HCT116 (cell line): ENCODE results near the gene MTOR. TPM values are rescaled to one million over a fixed set of nuclear protein-coding genes. Genes with fewer than 3 reads are reported as not detected.

ENCODE experiments used
- ATAC-seq: fragments of 200-7000 bp; cut with Tn5 transposase; 2 replicates; pipeline ENCODE4 v1.9.1; 2020; ENCODE audit warnings: mild to moderate bottlenecking, moderate library complexity
- BruUV-seq: library from RNA; stranded (reverse); fragments of 400-500 nt; replicated peaks from 2 replicates; lab custom pipeline; 2021; lab: Mats Ljungman, UMichigan
- CTCF ChIA-PET: fragments of 300-600 bp; sonication (Branson Sonifier 250); formaldehyde crosslinking; loops from one replicate; lab custom pipeline; 2021; ENCODE audit warnings: antibody characterized with exemption; lab: Charles Lee
- POLR2A ChIA-PET: fragments of 300-600, 350-600 bp; sonication (Branson Sonifier 250); formaldehyde crosslinking; loops from one replicate; lab custom pipeline; 2021; ENCODE audit warnings: antibody characterized with exemption; lab: Charles Lee
- RAD21 ChIA-PET, 2 experiments: fragments of 300-600 bp; sonication (Branson Sonifier 250); formaldehyde crosslinking; loops; one replicate each; lab custom pipeline; 2023; ENCODE audit warnings: low total read pairs in 2 of 2; ENCODE audit not compliant: uncharacterized antibody in 2 of 2, unreplicated experiment in 2 of 2, low non-redundant PET in 1 of 2; lab: Charles Lee
- DNase-seq: peaks from one replicate; pipeline ENCODE4 v3.0.0-alpha.2; 2010; ENCODE audit warnings: low read depth, low spot score
- H2AFZ ChIP-seq: fragments of 200-600 bp; shearing (Covaris generic), sonication (generic); 2 replicates; pipeline ENCODE4 v1.6.1; 2017; ENCODE audit warnings: low read depth, mixed run types, mixed read lengths, antibody characterized with exemption, low read length; ENCODE audit not compliant: poor library complexity, severe bottlenecking
- H3K27ac ChIP-seq: 2 replicates; pipeline ENCODE4 v1.5.1; 2012; ENCODE audit warnings: low read depth, low read length
- H3K27me3 ChIP-seq: fragments of 200-600 bp; sonication (generic); 2 replicates; pipeline ENCODE4 v1.6.1; 2016; ENCODE audit warnings: mixed run types, low read length, mixed read lengths; ENCODE audit not compliant: insufficient read depth
- H3K36me3 ChIP-seq, 2 experiments: fragments of 200-500 bp in 1 of 2; fragments of 200-600 bp in 1 of 2; sonication (Bioruptor generic) in 1 of 2; sonication (generic) in 1 of 2; 2 replicates each; pipeline versions ENCODE4 v1.5.1 to v1.6.1; 2014 to 2016; ENCODE audit warnings: low read length in 2 of 2, inconsistent platforms in 1 of 2, mixed read lengths in 1 of 2, mixed run types in 1 of 2; ENCODE audit not compliant: insufficient read depth in 2 of 2, control insufficient read depth in 1 of 2
- H3K4me1 ChIP-seq, 2 experiments: fragments of 200-600 bp in 1 of 2; sonication (generic) in 1 of 2; 2 replicates each; pipeline versions ENCODE4 v1.5.1 to v1.6.1; 2012 to 2017; ENCODE audit warnings: low read length in 2 of 2, inconsistent platforms in 1 of 2, mild to moderate bottlenecking in 1 of 2, mixed read lengths in 1 of 2, mixed run types in 1 of 2, moderate library complexity in 1 of 2; ENCODE audit not compliant: insufficient read depth in 2 of 2, control insufficient read depth in 1 of 2
- H3K4me2 ChIP-seq: fragments of 200-600 bp; sonication (generic); 2 replicates; pipeline ENCODE4 v1.6.1; 2017; ENCODE audit warnings: mixed run types, low read length, mixed read lengths
- H3K4me3 ChIP-seq, 2 experiments: fragments of 200-600 bp in 1 of 2; sonication (generic) in 1 of 2; replicated peaks in 1 of 2; 2 replicates each; pipeline ENCODE4 v1.5.1; 2011 to 2016; ENCODE audit warnings: low read length in 2 of 2, control low read depth in 1 of 2, low read depth in 1 of 2, mild to moderate bottlenecking in 1 of 2, mixed read lengths in 1 of 2, mixed run types in 1 of 2
- H3K79me2 ChIP-seq: fragments of 200-600 bp; sonication (generic); 2 replicates; pipeline ENCODE4 v1.6.1; 2017; ENCODE audit warnings: mild to moderate bottlenecking, mixed run types, low read length, moderate library complexity, mixed read lengths; ENCODE audit not compliant: insufficient read depth
- H3K9ac ChIP-seq: fragments of 200-600 bp; sonication (generic); 2 replicates; pipeline ENCODE4 v1.6.1; 2016; ENCODE audit warnings: low read length, mixed read lengths
- H3K9me2 ChIP-seq: fragments of 200-600 bp; sonication (generic), shearing (Covaris generic); 2 replicates; pipeline ENCODE4 v1.6.1; 2017; ENCODE audit warnings: mixed run types, mild to moderate bottlenecking, moderate library complexity; ENCODE audit not compliant: insufficient read depth
- H3K9me3 ChIP-seq, 2 experiments: fragments of 200-500 bp in 1 of 2; fragments of 200-600 bp in 1 of 2; sonication (Bioruptor generic) in 1 of 2; sonication (generic) in 1 of 2; 2 replicates each; pipeline ENCODE4 v1.6.1; 2014 to 2017; ENCODE audit warnings: low read length in 2 of 2, mixed read lengths in 2 of 2, inconsistent platforms in 1 of 2, low read depth in 1 of 2, mild to moderate bottlenecking in 1 of 2, mixed run types in 1 of 2, moderate library complexity in 1 of 2; ENCODE audit not compliant: control insufficient read depth in 1 of 2, insufficient read depth in 1 of 2
- H4K20me1 ChIP-seq: fragments of 200-600 bp; sonication (generic), shearing (Covaris generic); 2 replicates; pipeline ENCODE4 v1.6.1; 2017; ENCODE audit warnings: mixed run types, mild to moderate bottlenecking, moderate library complexity; ENCODE audit not compliant: insufficient read depth
- JUND ChIP-seq: IDR thresholded peaks from 2 replicates; pipeline ENCODE4 v1.6.1; 2012
- POLR2AphosphoS5 ChIP-seq: IDR thresholded peaks from 2 replicates; pipeline ENCODE4 v1.6.1; 2011; ENCODE audit warnings: mild to moderate bottlenecking, low read depth, low read length, moderate library complexity
- SIN3A ChIP-seq: IDR thresholded peaks from 2 replicates; pipeline ENCODE4 v1.6.1; 2012; ENCODE audit warnings: low read depth
- SRF ChIP-seq: IDR thresholded peaks from 2 replicates; pipeline ENCODE4 v1.6.1; 2012; ENCODE audit warnings: low read depth
- YY1 ChIP-seq: IDR thresholded peaks from 2 replicates; pipeline ENCODE4 v1.6.1; 2011; ENCODE audit warnings: low read length, low read depth, moderate library complexity, mild to moderate bottlenecking; ENCODE audit not compliant: insufficient replicate concordance; ENCODE audit errors: extremely low read depth
- intact Hi-C: fragments of 100-400 bp; cut with micrococcal nuclease; formaldehyde crosslinking; loops from 2 replicates; pipeline ENCODE4 v1.10.0; 2022
- total RNA-seq: library from RNA; stranded (reverse); gene quantifications from one replicate; pipeline ENCODE4 v1.2.1, GENCODE V29; 2021; ENCODE audit not compliant: unreplicated experiment
- TF ChIP-seq, protein P1 (sequence below): IDR thresholded peaks from 2 replicates; pipeline ENCODE4 v1.6.1; 2012
- TF ChIP-seq, protein P2 (sequence below): IDR thresholded peaks from 2 replicates; pipeline ENCODE4 v1.6.1; 2012; ENCODE audit warnings: low read depth
- TF ChIP-seq, protein P3 (sequence below), 3 experiments: fragments of 200-600 bp in 1 of 3; sonication (generic) in 1 of 3; IDR thresholded peaks in 2 of 3; conservative IDR thresholded peaks in 1 of 3; 2 replicates each; pipeline ENCODE4 v1.5.1; 2012 to 2017; ENCODE audit warnings: low read depth in 2 of 3, low read length in 2 of 3, antibody characterized with exemption in 1 of 3, borderline replicate concordance in 1 of 3, control low read depth in 1 of 3, mild to moderate bottlenecking in 1 of 3, mixed read lengths in 1 of 3, mixed run types in 1 of 3, moderate library complexity in 1 of 3; ENCODE audit not compliant: insufficient read depth in 1 of 3

The MTOR gene
- total RNA-seq, 1 experiment from 2014 or later, result 42.2 TPM

DNA sequence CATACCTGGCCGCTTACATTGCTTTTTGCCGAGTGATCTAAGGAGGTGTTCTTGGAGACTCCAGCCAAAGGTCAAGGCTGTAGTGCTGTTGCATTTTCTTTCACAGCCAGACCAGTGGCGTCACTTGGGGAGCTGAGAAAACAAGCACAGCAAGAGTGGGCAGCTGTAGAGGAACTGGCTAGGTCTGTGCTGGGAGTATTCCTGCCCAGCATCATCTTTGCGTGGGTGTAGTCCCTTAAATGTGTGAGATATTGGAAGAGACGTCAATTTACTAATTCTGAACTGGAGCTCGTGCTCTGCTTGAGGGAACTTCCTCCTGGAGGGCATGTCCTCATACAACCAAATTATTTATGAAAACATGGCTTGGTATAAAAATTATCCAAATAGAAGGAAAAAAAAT lies 20.8 kb upstream of the MTOR start:
- POLR2A ChIA-PET, result no interaction called here
- H2AFZ ChIP-seq, result no peak overlapping the region
- CTCF ChIA-PET, result no interaction called here
- RAD21 ChIA-PET, result no interaction called here
- peaks cover 26% of the 10 kb centered on the region for H3K79me2 ChIP-seq
- intact Hi-C loops, result no loop called here
- H3K4me2 ChIP-seq, result no peak overlapping the region
- ATAC-seq (no peak), DNase-seq (no peak)
- H3K9ac ChIP-seq, result no peak overlapping the region
- no peaks in the 10 kb centered on the region for H4K20me1 ChIP-seq
- H3K4me3 ChIP-seq, result no peak overlapping the region
- H3K9me3 ChIP-seq, result peaks cover 0 to 3% of the 10 kb centered on the region in 2 experiments; a peak in 1 of 4 replicates
- H3K27ac ChIP-seq, result no peak overlapping the region
- BruUV-seq, result no TSS peak
- H3K9me2 ChIP-seq, result no peaks in the 10 kb centered on the region
- TF ChIP-seq POLR2AphosphoS5, result no peak
- TF ChIP-seq, protein P1, sequence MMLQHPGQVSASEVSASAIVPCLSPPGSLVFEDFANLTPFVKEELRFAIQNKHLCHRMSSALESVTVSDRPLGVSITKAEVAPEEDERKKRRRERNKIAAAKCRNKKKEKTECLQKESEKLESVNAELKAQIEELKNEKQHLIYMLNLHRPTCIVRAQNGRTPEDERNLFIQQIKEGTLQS, result no peak
- TF ChIP-seq YY1, result no peak
- no peak for TF ChIP-seq JUND
- TF ChIP-seq SIN3A, result no peak
- TF ChIP-seq SRF, result no peak
- H3K4me1 ChIP-seq, result no peaks in the 10 kb centered on the region
- H3K27me3 ChIP-seq, result no peaks in the 10 kb centered on the region
- peaks cover 2 to 6% of the 10 kb centered on the region in 2 experiments; a peak in 1 of 4 replicates for H3K36me3 ChIP-seq

DNA sequence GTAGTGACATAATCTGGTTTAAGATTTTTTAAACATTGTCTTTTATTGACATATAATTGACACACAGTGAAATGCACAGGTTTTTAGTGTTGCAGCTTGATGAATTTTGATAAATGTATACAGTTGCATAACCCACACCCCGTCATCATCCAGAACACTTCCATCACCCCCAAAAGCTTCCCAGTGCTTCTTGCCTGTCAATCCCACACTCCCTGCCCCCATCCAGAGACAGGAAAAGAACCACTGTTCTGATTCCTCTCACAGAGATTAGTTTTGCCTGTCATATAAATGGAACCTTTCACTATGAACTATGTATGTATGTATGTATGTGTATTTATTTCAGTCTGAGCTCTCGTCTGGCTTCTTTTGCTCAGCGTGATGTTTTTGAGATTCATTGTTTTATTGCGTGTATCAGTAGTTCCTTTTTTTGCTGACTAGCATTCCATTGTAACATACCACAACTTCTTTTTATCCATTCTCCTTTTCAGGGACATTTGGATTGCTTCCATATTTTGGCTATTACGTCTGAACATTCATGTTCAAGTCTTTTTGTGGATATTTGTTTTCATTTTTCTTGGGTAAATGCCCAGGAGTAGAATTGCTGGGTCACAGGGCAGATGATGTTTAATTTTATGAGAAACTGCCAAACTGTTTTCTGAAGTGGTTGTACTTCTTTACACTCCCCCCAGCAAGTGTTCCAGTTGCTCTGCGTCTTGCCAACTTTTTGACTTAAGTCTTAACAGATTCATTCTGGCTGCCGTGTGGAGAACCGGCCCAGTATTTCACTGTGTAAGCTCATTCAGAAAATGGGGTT lies 19.4 kb upstream of the MTOR start:
- Histone ChIP-seq H3K27me3 (no peaks in the 10 kb centered on the region), H3K79me2 (peaks cover 28% of the 10 kb centered on the region), H3K9me2 (no peaks in the 10 kb centered on the region), H3K4me1 (no peaks in the 10 kb centered on the region), H3K9ac (no peak overlapping the region), H2AFZ (no peak overlapping the region), H3K9me3 (peaks cover 0 to 3% of the 10 kb centered on the region in 2 experiments; a peak in 1 of 4 replicates), H3K4me3 (no peak overlapping the region), H4K20me1 (no peaks in the 10 kb centered on the region), H3K4me2 (no peak overlapping the region), H3K27ac (no peak overlapping the region), H3K36me3 (peaks cover 2 to 9% of the 10 kb centered on the region in 2 experiments; a peak in 1 of 4 replicates)
- ChIA-PET RAD21 (no interaction called here), CTCF (no interaction called here), POLR2A (no interaction called here)
- TF ChIP-seq, protein P2, sequence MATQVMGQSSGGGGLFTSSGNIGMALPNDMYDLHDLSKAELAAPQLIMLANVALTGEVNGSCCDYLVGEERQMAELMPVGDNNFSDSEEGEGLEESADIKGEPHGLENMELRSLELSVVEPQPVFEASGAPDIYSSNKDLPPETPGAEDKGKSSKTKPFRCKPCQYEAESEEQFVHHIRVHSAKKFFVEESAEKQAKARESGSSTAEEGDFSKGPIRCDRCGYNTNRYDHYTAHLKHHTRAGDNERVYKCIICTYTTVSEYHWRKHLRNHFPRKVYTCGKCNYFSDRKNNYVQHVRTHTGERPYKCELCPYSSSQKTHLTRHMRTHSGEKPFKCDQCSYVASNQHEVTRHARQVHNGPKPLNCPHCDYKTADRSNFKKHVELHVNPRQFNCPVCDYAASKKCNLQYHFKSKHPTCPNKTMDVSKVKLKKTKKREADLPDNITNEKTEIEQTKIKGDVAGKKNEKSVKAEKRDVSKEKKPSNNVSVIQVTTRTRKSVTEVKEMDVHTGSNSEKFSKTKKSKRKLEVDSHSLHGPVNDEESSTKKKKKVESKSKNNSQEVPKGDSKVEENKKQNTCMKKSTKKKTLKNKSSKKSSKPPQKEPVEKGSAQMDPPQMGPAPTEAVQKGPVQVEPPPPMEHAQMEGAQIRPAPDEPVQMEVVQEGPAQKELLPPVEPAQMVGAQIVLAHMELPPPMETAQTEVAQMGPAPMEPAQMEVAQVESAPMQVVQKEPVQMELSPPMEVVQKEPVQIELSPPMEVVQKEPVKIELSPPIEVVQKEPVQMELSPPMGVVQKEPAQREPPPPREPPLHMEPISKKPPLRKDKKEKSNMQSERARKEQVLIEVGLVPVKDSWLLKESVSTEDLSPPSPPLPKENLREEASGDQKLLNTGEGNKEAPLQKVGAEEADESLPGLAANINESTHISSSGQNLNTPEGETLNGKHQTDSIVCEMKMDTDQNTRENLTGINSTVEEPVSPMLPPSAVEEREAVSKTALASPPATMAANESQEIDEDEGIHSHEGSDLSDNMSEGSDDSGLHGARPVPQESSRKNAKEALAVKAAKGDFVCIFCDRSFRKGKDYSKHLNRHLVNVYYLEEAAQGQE, result no peak
- TF ChIP-seq, protein P3, sequence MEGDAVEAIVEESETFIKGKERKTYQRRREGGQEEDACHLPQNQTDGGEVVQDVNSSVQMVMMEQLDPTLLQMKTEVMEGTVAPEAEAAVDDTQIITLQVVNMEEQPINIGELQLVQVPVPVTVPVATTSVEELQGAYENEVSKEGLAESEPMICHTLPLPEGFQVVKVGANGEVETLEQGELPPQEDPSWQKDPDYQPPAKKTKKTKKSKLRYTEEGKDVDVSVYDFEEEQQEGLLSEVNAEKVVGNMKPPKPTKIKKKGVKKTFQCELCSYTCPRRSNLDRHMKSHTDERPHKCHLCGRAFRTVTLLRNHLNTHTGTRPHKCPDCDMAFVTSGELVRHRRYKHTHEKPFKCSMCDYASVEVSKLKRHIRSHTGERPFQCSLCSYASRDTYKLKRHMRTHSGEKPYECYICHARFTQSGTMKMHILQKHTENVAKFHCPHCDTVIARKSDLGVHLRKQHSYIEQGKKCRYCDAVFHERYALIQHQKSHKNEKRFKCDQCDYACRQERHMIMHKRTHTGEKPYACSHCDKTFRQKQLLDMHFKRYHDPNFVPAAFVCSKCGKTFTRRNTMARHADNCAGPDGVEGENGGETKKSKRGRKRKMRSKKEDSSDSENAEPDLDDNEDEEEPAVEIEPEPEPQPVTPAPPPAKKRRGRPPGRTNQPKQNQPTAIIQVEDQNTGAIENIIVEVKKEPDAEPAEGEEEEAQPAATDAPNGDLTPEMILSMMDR (IDR thresholded peaks at IDR 0.05 in 2 of 3, conservative IDR thresholded peaks at IDR 0.05 in 1 of 3; ENCODE audit: borderline replicate concordance in 1 of 3, insufficient read depth in 1 of 3, low read depth in 2 of 3, low read length in 2 of 3), result no peak
- TF ChIP-seq SRF (no peak), JUND (no peak)
- no TSS peak for BruUV-seq
- DNase-seq (no peak), ATAC-seq (no peak)
- intact Hi-C loops, result no loop called here
